OCI-LY3 (cell line): ENCODE data around the gene DOCK2.

Source experiments
- CTCF ChIP-seq: fragments of 200-600, 300-600 bp; sonication (generic); IDR thresholded peaks from 2 replicates; pipeline ENCODE4 v1.5.1; 2014; ENCODE audit warnings: antibody characterized with exemption, low read length, low read depth
- EZH2phosphoT487 ChIP-seq: fragments of 200-600 bp; shearing (Covaris generic); IDR thresholded peaks from 2 replicates; pipeline ENCODE4 v1.6.1; 2018; ENCODE audit warnings: antibody characterized with exemption, mixed run types, low read depth

- TF ChIP-seq CTCF (no peak), EZH2phosphoT487 (no peak)
These were observed 478.9 kb downstream of the DOCK2 start for GRCh38 chr5:170115925-170116324.
